ENCODE measurements around the gene RIPK1.

GRCh38 chr6:3147914-3148757, 79.8 kb downstream of the RIPK1 start:
- TF ChIP-seq CTCF (IDR thresholded peaks at IDR 0.05; ENCODE audit: insufficient read depth, low read length) (no peak), REST (IDR thresholded peaks at IDR 0.05; ENCODE audit: insufficient replicate concordance, low read depth) (no peak)
